Astrocyte (in vitro differentiated cells and primary cell): Measurements from ENCODE around the gene PAPOLB.

ENCODE experiments used
- EZH2 ChIP-seq: IDR thresholded peaks from 2 replicates; pipeline ENCODE4 v1.6.1; 2012; ENCODE audit warnings: mild to moderate bottlenecking, low read length, inconsistent platforms; ENCODE audit not compliant: insufficient read depth
- TF ChIP-seq, protein P1 (sequence below): IDR thresholded peaks from 2 replicates; pipeline ENCODE4 v1.5.1; 2011; ENCODE audit warnings: low read depth, mild to moderate bottlenecking, inconsistent platforms, low read length, moderate library complexity; ENCODE audit not compliant: insufficient read depth

DNA sequence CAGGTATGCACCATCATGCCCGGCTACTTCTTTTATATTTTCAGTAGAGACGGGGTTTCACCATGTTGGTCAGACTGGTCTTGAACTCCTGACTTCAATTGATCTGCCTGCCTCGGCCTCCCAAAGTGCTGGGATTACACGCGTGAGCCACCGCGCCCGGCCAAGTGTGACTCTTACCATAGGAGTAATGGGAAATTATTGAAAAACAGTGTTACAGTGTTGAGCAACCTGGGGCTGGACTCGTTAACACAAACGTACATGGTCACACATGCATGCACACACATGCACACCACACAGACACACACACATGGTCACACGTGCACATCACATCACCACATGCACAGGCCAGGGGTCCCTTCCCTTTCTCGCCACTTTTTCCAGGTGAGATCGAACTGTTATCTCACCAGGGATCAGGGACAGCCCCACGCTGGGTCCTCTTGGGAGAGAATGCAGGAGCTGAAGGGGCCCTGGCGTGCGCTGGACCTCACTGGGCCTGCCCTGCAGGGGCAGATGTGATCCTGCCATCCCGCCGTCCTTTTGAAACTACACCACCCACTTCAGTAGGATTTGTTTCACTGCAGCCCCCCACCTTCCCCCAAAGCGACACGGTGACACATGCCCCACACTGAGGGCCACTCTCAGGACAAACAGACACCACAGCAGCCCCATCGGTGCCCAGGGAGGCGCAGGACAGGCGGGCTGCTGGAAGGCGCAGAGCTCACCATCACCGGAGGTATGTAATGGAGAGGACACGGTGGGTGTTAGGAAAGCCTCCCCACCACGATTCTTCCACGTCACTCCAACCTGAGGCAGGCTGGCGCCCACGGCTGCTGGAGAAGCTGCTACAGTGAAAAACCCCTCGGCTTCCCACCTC, 11.5 kb upstream of the PAPOLB start:
- no peak for TF ChIP-seq EZH2
- TF ChIP-seq, protein P1, sequence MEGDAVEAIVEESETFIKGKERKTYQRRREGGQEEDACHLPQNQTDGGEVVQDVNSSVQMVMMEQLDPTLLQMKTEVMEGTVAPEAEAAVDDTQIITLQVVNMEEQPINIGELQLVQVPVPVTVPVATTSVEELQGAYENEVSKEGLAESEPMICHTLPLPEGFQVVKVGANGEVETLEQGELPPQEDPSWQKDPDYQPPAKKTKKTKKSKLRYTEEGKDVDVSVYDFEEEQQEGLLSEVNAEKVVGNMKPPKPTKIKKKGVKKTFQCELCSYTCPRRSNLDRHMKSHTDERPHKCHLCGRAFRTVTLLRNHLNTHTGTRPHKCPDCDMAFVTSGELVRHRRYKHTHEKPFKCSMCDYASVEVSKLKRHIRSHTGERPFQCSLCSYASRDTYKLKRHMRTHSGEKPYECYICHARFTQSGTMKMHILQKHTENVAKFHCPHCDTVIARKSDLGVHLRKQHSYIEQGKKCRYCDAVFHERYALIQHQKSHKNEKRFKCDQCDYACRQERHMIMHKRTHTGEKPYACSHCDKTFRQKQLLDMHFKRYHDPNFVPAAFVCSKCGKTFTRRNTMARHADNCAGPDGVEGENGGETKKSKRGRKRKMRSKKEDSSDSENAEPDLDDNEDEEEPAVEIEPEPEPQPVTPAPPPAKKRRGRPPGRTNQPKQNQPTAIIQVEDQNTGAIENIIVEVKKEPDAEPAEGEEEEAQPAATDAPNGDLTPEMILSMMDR: no peak
